HG02678 (cell line): ENCODE measurements around the gene STX4.

Experiments
- ATAC-seq: cut with Tn5 transposase; IDR thresholded peaks from one replicate; pipeline ENCODE4 v1.9.1; 2021; ENCODE audit warnings: mild to moderate bottlenecking, moderate library complexity; ENCODE audit not compliant: unreplicated experiment

The STX4 gene

GRCh38 chr16:31061813-31062440 is 28.6 kb downstream of the STX4 start:
- no peak for ATAC-seq

GRCh38 chr16:31063495-31063842 is 30.1 kb downstream of the STX4 start:
- ATAC-seq, result no peak

- ATAC-seq, result no peak
Observed at GRCh38 chr16:31063843-31064611, 30.7 kb downstream of the STX4 start.

- no peak for ATAC-seq
Observed at GRCh38 chr16:31064882-31065461, 31.6 kb downstream of the STX4 start.

- no peak for ATAC-seq
Observed at GRCh38 chr16:31067342-31067741, 34.0 kb downstream of the STX4 start.

GRCh38 chr16:31071861-31072260 is 38.5 kb downstream of the STX4 start:
- no peak for ATAC-seq

GRCh38 chr16:31072540-31073141 is 39.3 kb downstream of the STX4 start:
- no peak for ATAC-seq

GRCh38 chr16:31073142-31073969 is 40.0 kb downstream of the STX4 start:
- ATAC-seq, result peak; percentile 56

GRCh38 chr16:31073970-31074813 is 40.8 kb downstream of the STX4 start, which contains the start of the genes ZNF646 and ZNF668:
TSS of gene ZNF646 (plus strand) at chr16:31074422. CDS start at chr16:31076325, 1,903 bp downstream.
TSS of gene ZNF668 (minus strand) at chr16:31074240. CDS start at chr16:31064459, 9,781 bp downstream.
- ATAC-seq, result peak; percentile 72

GRCh38 chr16:31074814-31075183 is 41.4 kb downstream of the STX4 start:
- no peak for ATAC-seq

GRCh38 chr16:31076319-31076718 is 43.0 kb downstream of the STX4 start:
- no peak for ATAC-seq

GRCh38 chr16:31077024-31077423 is 43.7 kb downstream of the STX4 start:
- ATAC-seq, result no peak

- no peak for ATAC-seq
Observed at GRCh38 chr16:31077592-31078396, 44.4 kb downstream of the STX4 start.

GRCh38 chr16:31078597-31079341 is 45.4 kb downstream of the STX4 start:
- no peak for ATAC-seq

GRCh38 chr16:31079342-31079944 is 46.1 kb downstream of the STX4 start:
- ATAC-seq, result no peak

GRCh38 chr16:31080035-31080629 is 46.8 kb downstream of the STX4 start:
- ATAC-seq, result no peak

- no peak for ATAC-seq
Observed at GRCh38 chr16:31080756-31081419, 47.5 kb downstream of the STX4 start.
